Kidney epithelial cell (primary cell): ENCODE results near the gene CCL26. TPM values are rescaled to one million over a fixed set of nuclear protein-coding genes. Genes with fewer than 3 reads are reported as not detected.
"Not testable (repeated sequence)": the region's sequence is repeated elsewhere in the genome, so short reads cannot be mapped to it uniquely, and the experiment has no call there.

Experiments
- DNase-seq: peaks from one replicate; pipeline ENCODE4 v3.0.0-alpha.2; 2010; ENCODE audit warnings: low read depth
- H3K27me3 ChIP-seq: 2 replicates; pipeline ENCODE4 v1.6.0; 2011; ENCODE audit warnings: low read length; ENCODE audit not compliant: control insufficient read depth, insufficient read depth
- H3K36me3 ChIP-seq: 2 replicates; pipeline ENCODE4 v1.5.1; 2011; ENCODE audit warnings: low read length; ENCODE audit not compliant: control insufficient read depth, insufficient read depth
- H3K4me3 ChIP-seq: 2 replicates; pipeline ENCODE4 v1.5.1; 2011; ENCODE audit warnings: low read depth, mild to moderate bottlenecking, control low read depth, low read length
- total RNA-seq: library from RNA; depleted of rRNA; stranded (reverse); fragments of >200 nt; gene quantifications from 2 replicates; pipeline ENCODE4 v1.2.3, GENCODE V29; 2015
- TF ChIP-seq, protein P1 (sequence below): IDR thresholded peaks from 2 replicates; pipeline ENCODE4 v1.5.1; 2011; ENCODE audit warnings: mild to moderate bottlenecking, moderate library complexity, low read length, control low read depth, inconsistent platforms; ENCODE audit not compliant: insufficient read depth, poor library complexity, severe bottlenecking

Gene CCL26
- total RNA-seq, 1 donor from 2014 or later: not detected

DNA sequence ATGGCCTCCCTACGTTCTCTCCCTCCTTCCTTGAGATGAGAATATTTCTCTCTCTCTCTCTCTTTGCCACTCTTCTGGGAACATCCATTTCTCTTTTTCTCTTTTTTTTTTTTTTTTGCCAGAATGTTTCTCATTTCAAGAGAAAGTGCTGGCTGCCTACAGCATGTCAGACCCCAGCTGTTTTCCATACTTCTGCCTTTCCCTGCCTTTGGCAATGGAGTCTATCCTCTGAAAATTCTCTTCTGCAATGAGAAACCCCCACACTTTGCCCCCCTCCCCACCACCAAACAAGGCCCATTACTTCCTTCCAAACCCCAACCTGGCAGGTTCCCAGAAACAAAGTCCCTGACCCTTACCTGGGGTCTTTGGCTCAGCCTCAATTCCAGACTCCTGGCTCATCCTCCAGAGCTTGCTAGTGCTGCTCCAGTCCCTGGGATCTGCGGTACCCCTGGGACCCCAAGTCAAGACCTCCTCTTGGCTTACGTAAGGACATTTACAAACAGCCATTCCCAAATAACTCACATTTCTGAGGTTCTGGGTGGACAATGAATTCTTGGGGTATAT, 17.4 kb upstream of the CCL26 start:
- Histone ChIP-seq H3K36me3 (no peaks in the 10 kb centered on the region), H3K27me3 (no peaks in the 10 kb centered on the region), H3K4me3 (no peak overlapping the region)
- DNase-seq: no peak
- TF ChIP-seq, protein P1, sequence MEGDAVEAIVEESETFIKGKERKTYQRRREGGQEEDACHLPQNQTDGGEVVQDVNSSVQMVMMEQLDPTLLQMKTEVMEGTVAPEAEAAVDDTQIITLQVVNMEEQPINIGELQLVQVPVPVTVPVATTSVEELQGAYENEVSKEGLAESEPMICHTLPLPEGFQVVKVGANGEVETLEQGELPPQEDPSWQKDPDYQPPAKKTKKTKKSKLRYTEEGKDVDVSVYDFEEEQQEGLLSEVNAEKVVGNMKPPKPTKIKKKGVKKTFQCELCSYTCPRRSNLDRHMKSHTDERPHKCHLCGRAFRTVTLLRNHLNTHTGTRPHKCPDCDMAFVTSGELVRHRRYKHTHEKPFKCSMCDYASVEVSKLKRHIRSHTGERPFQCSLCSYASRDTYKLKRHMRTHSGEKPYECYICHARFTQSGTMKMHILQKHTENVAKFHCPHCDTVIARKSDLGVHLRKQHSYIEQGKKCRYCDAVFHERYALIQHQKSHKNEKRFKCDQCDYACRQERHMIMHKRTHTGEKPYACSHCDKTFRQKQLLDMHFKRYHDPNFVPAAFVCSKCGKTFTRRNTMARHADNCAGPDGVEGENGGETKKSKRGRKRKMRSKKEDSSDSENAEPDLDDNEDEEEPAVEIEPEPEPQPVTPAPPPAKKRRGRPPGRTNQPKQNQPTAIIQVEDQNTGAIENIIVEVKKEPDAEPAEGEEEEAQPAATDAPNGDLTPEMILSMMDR: no peak

DNA sequence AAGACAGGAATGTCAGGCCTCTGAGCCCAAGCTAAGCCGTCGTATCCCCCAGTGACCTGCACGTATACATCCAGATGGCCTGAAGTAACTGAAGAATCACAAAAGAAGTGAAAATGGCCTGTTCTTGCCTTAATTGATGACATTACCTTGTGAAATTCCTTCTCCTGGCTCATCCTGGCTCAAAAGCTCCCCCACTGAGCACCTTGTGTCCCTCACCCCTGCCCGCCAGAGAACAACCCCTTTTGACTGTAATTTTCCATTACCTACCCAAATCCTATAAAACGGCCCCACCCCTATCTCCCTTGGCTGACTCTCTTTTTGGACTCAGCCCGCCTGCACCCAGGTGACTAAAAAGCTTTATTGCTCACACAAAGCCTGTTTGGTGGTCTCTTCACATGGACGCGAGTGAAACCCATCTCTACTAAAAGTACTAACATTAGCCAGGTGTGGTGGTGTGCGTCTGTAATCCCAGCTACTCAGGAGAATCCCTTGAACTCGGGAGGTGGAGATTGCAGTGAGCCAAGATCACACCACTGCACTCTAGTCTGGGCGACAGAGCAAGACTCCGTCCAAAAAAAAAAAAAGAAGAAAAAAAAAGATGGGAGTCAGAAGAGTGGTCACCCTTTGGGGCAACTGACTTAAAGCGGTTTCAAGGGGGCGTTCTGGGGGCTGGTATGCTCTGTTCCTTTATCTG, 16.3 kb upstream of the CCL26 start:
- not testable (repeated sequence) for H3K4me3 ChIP-seq, DNase-seq, H3K36me3 ChIP-seq, H3K27me3 ChIP-seq

DNA sequence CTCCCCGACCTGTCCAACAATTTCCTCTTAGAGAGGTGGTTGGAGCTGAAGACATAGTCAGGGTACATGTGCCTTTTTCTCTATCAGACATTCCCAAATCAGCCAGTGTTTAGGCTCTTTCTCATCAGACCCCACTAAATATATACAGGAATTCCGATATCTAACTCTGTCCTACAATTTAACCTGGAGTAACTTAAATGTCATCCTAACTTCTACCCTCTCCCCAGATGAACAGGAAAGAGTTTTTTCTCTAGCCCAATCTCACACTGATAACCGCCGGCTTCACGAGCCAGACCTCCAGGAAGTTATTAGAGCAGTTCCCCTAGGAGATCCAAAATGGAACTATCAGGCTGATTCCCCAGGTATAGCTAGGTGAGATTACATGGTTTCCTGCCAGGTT, 11.0 kb upstream of the CCL26 start:
- H3K36me3 ChIP-seq, H3K4me3 ChIP-seq, DNase-seq, H3K27me3 ChIP-seq: not testable (repeated sequence)

DNA sequence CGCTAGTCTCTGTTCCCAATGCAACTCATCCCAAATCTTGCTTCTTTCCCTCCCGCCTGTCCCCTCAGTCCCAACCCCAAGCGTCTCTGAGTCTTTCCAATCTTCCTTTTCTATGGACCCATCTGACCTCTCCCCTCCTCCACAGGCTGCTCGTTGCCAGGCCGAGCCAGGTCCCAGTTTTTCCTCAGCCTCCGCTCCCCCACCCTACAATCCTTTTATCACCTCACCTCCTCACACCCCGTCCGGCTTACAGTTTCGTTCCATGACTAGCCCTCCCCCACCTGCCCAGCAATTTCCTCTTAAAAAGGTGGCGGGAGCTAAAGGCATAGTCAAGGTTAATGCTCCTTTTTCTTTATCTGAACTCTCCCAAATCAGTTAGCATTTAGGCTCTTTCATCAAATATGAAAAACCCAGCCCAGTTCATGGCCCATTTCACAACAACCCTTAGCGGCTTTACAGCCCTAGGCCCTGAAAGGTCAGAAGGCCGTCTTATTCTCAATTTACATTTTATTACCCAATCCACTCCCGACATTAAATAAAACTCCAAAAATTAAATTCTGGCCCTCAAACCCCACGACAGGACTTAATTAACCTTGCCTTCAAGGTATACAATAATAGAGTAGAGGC, 8.7 kb upstream of the CCL26 start:
- DNase-seq, H3K4me3 ChIP-seq, H3K36me3 ChIP-seq, H3K27me3 ChIP-seq: not testable (repeated sequence)

DNA sequence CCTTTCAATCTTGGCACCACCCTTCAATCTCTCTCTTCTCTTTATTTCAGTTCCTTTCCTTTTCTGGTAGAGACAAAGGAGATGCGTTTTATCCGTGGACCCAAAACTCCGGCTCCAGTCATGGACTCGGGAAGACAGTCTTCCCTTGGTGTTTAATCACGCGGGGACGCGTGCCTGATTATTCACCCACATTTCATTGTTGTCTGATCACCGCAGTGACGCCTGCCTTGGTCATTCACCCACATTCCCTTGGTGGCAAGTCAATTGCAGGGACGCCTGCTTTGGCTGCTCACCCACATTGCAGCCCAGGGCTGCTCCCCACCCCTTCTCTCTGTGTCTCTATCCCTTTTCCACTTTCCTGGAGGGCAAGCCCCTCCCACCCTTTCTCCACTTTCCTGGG, 7.5 kb upstream of the CCL26 start:
- not testable (repeated sequence) for H3K4me3 ChIP-seq, H3K36me3 ChIP-seq, DNase-seq, H3K27me3 ChIP-seq

DNA sequence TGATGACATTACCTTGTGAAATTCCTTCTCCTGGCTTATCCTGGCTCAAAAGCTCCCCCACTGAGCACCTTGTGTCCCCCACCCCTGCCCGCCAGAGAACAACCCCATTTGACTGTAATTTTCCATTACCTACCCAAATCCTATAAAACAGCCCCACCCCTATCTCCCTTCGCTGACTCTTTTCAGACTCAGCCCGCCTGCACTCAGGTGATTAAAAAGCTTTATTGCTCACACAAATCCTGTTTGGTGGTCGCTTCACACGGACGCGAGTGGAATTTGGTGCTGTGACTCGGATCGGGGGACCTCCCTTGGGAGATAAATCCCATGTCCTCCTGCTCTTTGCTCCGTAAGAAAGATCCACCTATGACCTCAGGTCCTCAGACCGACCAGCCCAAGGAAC, 7.0 kb upstream of the CCL26 start:
- not testable (repeated sequence) for H3K4me3 ChIP-seq, DNase-seq, H3K36me3 ChIP-seq, H3K27me3 ChIP-seq

DNA sequence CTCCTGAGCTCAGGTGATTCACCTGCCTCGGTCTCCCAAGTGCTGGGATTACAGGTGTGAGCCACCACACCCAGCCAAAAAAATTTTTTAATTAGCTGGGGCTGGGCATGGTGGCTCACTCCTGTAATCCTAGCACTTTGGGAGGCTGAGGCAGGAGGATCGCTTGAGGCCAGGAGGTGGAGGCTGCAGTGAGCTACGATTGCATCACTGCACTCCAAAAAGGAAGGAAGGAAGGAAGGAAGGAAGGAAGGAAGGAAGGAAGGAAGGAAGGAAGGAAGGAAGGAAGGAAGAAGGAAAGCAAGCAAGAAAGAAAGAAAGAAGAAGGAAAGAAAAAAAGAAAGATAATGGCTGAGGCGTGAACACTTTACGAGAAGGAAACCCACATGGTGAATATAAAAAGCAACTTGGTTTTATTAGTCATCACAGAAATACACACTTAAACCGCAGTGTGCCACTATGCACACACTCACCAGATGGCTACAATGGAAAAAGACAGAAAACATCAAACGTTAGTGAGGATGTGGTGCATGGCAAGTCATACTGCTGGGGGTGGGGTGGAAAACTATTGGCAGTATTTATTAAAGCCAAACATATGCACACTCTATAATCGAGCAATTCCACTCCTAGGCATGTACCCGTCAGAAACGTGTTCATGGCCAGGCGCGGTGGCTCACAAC, 4.4 kb upstream of the CCL26 start:
- TF ChIP-seq, protein P1: no peak
- DNase-seq: peak; percentile 18
- Histone ChIP-seq H3K36me3 (no peaks in the 10 kb centered on the region), H3K27me3 (no peaks in the 10 kb centered on the region), H3K4me3 (no peak overlapping the region)

DNA sequence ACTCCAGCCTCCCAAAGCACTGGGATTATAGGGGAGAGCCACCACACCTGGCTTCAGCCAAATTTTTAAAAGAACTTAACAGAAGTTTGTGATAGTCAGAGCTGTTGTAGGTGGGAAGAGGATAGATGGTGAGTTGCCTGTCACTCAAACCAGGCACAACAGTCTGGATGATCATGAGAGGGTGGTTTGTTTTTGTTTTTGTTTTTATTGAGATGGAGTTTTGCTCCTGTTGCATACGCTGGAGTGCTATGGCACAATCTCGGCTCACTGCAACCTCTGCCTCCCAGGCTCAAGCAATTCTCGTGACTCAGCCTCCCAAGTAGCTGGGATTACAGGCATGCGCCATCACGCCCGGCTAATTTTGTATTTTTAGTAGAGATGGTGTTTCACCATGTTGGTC, 1.9 kb upstream of the CCL26 start:
- DNase-seq, H3K27me3 ChIP-seq, H3K36me3 ChIP-seq, H3K4me3 ChIP-seq: not testable (repeated sequence)
